ENCODE results near the gene ADK.

The ADK gene

DNA sequence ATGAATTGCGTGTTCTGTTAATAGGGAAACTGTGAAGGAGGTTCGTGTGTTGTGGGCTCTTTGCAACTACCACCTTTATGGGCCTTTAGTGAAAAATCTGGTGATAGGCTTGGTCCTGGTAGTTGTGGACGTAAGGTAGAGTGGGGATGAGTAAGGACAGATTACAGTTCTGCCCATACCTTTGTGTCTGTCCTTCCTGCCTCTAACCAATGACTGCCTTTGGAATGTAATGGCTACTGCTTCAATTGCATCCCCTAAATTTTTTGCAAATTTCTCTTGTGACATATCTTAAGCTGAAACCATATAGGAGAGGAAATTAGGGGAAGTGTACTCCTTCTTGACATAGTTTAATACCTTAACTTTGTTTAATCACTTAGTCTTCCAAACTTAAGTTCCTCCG, 82.3 kb downstream of the ADK start:
- DNase-seq, result no peak

DNA sequence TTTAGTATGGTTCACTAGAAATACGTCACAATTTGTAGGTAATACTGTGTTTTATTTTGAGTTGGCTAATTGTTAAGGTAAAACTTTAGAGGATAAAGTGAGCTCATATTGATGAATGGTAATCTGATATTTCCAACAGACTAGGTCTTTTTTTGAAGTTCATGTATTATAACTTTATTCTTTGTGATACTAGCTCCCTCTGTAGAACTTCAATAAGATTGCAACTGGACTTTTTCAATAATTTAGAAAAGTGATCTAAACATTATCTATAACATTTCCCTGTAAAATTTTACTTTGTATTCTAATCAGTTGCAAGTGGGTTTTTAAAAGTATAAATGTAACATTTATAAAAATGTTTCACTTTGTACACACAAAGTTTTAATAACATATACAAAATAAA, 83.5 kb downstream of the ADK start:
- no peak for DNase-seq

DNA sequence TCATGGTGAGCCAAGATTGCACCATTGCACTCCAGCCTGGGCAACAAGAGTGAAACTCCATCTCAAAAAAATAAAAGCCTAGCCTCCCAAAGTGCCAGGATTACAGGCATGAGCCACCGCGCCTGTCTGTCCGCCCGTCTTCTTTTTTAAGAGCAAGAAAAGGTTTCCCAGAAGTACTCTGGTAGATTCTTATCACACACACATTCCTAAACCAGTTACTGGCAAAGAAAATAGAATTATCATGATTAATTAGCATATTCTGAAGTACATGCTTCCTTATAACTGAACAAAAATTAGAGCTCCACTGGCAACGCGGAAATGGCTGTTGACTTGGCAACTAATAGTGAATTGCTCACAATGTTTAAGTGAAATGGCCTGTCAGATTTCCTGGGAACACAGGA, 87.0 kb downstream of the ADK start:
- no peak for DNase-seq

DNA sequence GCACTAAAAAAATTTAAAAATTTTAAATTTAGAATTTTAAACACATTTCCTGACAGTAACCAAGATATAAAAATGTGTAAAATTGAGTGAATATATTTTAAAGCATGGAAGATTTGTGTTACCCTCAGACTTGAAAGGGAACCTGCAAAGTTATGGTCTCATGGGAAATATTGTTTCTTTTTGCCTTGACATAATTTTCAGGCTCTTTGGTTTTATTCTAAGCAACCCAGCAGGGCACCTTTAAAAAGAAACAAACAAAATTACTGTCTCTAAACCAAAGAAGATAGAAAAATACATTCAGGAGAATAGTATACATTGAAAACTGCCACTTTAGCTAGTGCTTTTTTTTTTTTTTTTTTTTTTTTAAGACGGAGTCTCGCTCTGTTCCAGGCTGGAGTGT, 87.5 kb downstream of the ADK start:
- no peak for DNase-seq

DNA sequence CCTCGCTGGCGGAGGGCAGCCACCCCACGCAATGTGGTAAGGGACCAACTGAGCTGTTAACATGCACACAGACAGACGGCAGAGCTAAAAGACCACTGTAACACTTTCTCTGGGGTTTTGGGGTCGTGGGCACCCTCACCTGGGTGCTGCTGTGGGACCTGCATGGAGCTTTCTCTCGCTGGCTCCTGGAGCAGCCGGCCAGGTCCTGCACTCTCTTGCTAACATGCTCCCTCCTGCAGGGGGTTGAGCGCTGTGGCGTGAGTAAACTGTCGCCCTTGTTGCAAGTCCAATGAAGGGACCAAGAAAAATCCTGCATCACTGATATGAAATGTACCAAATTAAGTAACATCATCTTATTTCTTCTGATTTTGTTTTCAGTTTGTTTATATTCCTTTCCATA, 92.0 kb downstream of the ADK start:
- no peak for DNase-seq

DNA sequence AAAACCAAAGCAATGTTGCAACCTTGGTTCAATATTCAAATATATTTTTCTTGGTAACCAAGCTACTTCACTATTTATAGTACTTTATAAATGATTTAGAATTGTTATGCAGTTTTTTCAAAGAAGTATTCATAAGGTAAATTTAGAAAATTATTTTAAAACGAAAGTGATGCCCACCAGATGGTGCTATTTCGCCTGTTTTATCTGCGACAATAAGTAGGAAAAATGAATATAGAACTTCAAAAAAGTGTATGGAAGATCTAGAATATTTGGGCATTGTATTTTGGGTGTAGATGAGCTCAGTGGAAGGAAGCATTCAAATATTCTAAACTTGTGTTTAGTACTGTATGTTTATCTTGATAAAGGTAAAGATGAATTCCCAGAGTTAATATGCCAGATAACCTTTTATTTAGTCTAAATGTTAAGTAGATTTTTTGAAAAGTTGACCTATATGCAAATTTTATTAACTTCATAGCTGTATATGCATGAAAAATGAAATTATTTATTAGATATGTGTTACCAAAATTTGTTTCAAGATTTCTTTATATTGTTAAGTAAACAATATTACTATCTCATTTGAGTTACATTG, 93.2 kb downstream of the ADK start:
- no peak for DNase-seq

DNA sequence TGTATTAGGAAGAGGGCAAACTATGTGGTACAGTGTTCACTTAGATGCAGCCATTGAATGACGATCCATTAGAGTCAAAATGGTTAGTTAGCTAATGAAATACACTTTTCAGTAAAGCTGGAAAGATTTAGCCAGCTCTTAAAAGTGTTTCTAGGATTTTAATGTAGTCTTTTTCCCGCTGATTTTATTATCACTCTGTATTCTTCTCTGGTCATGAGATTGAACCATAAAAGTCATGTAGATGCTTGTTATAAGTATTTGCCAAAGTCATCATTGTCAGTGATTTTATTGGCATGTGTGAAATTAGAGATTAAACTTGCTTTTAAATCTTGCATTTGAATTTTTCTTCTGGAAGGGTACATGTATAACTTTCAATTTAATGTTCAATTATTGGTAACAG, 93.8 kb downstream of the ADK start:
- no peak for DNase-seq

DNA sequence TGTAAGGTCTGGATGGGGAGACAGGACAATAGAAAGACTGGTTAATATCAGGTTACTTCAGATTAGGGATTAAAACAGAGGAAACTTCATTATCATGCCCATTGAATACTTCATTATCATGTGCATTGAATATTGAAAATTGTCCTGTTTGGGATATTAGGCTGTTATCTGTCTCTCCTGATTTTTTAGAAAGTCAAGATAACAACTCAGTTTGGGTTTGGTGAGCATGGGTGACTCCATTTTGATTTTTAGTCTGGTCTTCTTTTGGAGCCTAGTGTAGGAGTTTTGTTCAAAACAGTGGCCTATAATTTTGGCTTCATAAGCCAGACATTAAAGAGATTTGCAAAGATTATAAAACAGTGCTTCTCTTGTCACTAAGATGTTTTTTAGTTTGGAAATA, 95.5 kb downstream of the ADK start:
- DNase-seq, result no peak

DNA sequence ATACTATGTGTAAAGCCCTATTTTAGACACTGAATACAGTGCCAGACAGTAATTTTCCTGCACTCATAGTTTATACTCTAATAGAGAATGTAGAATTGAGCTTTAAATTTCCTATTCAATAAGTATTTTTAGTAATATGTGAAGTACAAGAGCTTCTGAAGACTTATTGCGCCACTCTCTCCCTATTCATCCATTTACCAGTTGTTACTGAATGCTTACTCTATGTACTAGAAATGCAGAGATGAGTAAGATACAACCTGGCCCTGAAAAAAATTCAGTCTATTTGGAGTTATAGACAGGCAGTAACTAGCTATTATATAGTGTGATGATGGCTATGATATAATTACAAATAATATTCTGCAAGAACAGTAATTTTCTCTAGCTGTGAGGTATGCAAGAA, 98.8 kb downstream of the ADK start:
- no peak for DNase-seq

DNA sequence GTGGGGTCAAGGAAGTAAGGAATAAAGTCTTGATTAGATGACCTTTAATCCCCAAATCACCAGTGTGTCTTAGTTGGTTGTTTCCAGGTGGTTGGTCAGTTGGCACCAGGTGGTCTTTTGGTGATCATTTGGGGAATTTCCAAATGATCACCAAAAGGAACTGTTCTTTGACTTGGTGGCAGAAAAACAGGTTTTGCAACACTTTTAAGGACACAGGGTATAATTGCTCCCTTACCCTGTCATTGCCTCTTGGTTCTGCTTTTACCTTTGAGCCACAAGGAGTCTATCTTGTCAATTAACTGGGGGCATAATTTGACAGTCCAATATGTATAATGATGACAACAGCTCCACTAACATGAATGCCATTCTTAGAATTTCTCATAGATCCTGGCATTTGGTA, 104.2 kb downstream of the ADK start:
- no peak for DNase-seq

DNA sequence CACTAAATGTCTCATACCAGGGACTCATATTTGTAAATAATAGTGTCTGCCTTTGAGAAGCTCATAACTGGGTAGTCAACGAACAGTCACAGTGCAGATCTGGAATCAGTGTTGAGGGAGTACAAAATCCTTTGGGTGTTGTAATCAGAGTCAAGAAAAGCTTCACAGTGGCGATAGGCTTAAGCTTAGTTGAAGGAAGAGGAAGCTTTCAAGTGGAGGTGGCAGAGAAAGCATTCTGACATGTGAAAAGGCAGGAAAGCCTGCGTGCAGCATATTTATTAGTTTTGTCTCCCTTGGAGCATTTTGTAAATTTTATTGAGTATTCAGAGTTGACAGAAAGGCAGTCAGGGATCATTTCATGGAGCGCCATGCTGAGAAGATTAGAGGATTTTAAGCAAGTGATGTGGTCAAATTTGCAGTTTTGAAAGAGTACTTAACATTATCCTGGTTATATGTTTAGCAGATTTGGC, 104.9 kb downstream of the ADK start:
- DNase-seq, result no peak

DNA sequence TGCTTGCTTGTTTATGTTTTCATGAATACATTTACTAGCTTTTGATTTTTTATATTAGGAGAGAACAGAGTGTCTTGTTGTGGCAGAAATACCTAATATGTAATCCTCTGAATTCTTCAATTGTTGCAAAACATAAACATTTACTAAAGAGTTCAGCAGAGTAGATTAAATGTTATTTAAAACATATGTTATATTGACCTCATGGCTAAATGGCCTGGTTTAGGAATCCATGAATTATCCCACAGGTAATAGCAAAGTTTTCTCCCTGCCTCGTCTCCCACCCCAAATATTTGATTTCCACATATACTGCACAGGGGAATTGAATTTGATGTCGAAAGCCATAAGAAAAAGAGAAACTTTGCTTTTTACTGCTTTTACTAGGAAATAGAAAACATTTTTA, 111.8 kb downstream of the ADK start:
- DNase-seq, result no peak

DNA sequence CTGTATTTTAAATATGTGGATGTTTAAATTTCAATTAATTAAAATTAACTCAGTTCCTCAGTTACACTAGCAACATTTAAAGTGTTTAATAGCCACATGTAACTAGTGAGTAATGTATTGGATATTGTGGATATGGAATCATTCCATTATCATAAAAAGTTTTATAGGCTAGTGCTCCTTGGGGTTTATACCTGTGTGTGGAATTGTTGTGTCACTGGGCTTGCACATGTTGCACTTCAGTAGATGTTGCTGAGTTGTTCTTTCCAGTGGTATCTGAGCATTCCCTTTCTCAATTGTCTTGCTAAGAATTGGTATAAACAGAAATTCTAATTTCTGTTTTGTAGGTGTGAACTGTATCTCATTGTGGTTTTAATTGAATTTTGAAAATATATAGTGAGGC, 113.0 kb downstream of the ADK start:
- no peak for DNase-seq

DNA sequence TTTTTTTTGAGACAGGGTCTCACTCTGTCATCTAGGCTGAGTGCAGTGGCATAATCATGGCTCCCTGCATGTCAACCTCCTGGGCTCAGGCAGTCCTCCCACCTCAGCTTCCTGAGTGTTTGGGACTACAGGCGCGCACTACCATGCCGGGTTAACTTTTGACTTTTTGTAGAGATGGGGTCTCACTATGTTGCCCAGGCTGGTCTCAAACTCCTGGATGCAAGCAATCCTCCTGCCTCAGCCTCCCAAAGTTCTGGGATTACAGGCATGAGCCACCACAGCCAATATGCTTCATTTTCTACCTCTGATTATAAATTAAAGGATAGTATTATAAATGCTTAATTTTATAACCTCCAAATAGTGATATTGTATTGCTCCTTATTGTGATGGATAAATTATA, 121.3 kb downstream of the ADK start:
- DNase-seq, result no peak

DNA sequence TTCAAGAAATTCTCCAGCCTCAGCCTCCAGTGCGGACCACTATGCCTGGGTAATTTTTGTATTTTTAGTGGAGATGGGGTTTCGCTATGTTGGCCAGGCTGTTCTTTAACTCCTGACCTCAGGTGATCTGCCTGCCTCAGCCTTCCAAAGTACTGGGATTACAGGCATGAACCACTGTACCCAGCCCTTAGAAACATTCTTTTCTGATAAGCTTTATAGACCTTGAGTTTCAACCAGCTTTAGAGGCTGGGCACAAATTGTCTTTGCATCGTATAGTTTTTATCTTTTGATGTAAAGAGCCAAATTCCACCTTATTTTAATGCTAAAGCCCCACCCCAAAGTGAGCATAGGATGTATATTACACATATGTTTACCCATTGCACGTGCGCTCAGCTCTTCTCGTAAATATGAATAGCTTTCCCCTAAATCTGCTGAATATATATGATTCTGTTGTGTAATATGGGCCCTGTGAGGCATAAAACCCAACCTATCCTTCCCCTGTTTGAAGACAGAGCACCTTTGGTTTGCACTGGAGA, 124.8 kb downstream of the ADK start:
- no peak for DNase-seq

DNA sequence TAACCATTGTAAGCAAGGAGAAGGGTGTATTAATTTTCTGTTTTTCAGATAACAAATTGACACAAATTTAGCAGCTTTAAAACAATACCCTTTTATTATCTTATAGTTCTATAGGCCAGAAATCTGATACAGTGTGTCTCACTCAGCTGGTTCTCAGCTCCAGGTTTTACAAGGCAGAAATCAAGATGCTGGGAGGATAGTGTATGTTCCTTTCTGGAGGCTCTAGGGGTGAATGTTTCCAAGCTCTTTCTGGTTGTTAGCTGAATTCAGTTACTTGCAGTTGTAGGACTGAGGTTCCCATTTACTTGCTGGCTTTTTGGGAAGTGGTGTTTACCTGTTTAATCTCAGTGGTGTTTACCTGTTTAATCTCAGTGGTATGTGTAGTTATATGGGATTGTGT, 125.4 kb downstream of the ADK start:
- DNase-seq, result no peak

DNA sequence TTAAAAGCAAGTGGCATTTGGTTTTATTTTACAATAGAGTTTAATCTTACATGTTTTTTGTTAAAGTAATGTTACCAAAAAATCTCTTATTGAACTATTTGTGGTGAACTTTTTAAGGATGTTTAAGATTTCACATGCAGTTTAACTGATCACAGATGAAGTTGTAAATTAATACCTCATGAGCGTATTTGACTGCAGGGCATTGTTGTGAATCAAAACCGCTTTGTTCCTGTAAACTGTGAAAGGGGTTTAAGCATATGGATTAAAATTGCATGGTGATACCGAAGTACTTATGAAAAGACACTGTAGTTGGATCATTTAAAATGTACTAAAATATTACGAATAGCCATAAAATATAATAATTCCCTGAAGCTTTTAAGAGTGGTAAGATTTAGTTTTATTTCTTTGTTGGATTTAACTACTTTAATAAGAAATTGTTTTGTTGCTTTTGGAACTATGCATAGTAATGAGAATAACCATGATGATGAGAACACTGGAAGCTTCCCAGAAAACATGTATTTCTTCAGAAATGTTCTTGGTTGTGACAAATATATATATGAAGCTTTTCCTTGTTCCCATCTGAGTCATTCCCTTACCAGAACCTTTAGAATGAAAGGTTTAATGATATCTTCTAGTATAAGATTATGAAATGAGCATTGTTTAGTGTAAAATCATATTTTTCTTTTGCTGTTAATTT, 131.3 kb downstream of the ADK start:
- no peak for DNase-seq

DNA sequence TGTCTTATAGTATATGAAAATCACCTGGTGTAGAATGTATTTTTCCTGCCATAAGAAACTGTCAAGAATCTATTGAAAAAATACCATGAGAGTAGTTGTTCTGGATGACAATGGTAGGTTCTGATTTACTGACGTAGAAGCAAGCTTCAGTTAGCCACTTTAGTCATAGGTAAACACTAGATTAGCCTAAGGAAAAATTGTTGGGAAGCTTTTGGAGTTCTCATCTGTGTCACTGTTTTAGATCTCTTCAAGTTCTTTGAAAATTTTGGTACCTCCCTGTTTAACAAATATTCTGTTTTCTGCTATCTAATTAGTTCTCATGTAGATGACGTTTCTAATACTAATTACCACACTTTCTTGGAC, 131.8 kb downstream of the ADK start:
- DNase-seq, result no peak

DNA sequence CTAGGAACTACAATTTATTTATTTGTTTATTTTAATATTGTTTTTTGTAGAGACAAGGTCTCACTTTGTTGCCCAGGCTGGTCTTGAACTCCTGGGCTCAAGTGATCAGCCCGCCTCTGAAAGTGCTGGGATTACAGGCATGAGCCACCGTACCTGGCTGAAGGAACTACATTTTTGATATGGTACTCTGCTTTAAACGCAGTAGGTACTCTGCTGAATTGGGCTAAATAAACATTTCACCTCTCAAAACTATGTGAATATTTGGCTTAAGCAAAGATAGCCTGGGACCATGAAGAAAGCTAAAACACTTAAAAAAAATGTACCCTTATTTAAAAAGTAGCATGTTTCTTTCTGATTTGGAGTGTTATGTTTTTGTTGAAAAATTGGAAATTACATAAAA, 138.2 kb downstream of the ADK start:
- DNase-seq, result no peak

DNA sequence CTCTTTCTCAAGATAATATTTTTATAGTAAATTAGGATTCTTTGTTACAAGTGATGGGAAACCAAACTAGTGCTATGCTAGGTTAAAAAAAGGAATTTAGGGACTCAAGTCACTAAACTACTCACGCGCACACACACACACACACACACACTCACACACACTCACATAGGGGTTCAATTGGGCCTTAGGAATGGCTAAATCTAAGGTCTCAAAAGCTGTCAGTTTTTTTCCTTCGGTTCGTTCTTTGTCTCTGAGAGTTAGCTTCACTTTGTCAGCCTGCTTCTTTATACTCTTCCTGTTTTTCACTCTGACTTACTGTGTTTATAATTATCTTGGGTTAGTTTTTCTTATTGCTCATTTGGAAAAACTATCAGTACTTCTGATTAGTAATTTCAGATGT, 138.9 kb downstream of the ADK start:
- no peak for DNase-seq

DNA sequence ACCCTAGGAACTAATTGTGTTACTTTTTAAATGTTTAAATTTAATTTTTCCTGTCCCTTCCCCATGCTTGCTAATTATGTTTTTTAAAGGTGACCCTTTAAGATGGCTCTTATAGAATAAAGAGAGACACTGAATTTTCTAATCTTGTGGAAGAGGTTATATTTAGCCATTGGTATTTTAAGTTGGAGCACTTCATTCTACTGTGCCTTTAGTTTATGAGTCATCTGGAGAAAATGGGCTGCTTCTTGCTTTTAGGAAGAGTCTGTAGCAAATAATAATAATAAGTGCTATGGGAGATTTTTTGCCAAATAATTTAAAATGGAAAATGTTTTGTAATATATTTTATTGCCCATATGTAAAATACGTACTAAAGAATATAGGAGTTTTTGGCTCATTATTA, 139.7 kb downstream of the ADK start:
- no peak for DNase-seq

DNA sequence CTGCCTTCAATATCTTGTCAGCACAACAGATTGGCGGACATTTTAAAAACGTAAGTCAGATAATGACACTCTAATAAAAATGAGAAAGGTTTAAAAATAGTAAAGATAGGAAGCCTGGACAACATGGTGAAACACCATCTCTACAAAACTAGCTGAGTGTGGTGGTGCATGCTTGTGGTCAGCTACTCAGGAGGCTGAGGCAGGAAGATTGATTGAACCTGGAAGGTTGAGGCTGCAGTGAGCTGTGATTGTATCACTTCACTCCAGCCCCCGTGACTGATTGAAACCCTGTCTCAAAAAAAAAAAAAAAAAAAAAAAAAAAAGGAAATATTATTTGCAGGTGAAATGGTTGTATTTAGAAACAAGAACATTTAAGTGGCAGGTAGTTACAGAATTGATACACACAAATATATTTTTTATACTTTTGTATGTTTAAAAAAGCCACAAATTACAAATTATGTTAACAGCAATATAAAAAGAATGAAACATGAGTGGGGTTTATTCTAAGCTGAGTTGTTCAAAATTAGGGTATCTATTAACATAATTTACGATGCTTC, 141.9 kb downstream of the ADK start:
- no peak for DNase-seq

DNA sequence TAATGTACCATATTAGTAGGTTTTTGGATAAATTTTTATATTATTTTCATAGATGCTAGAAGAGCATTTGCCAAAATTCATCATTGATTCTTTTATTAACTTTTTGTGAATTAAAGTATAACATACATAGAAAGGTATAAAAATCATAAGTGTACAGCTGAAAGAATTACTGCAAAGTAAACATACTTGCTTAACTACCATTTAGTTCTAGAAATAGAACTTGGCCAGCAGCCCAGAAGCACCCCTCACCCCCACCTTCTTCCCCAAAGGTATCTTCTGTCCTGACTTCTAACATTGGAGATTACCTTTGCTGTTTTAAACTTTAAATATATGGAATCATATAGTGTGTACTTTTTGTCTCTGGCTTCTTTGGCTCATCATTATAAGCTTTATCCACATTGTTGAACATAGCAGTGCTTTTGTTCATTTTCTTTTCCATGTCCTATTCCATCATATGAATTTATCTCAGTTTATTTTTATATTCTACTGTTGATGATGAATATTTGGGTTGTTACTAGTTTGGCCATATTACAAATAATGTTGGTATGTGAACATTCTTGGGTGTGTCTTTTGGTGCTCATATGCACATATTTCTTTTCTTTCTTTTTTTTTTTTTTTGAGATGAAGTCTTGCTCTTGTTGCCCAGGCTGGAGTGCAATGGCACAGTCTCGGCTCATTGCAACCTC, 142.8 kb downstream of the ADK start:
- DNase-seq, result no peak

All from right kidney (tissue), 1 donor.